HEK293 (cell line): ENCODE data around the gene PNPLA5.

Source experiments
- CTCF ChIP-seq: fragments of 450-650 bp; formaldehyde crosslinking; IDR thresholded peaks from 2 replicates; pipeline ENCODE4 v1.5.1; 2016; ENCODE audit warnings: missing biosample characterization, missing genetic modification characterization
- KLF16 ChIP-seq: fragments of 450-650 bp; formaldehyde crosslinking; IDR thresholded peaks from 2 replicates; pipeline ENCODE4 v1.5.1; 2017; ENCODE audit warnings: missing biosample characterization, missing genetic modification characterization
- TCF7L2 ChIP-seq: IDR thresholded peaks from 2 replicates; pipeline ENCODE4 v1.6.1; 2011; ENCODE audit warnings: low read depth, mild to moderate bottlenecking, inconsistent platforms, low read length, moderate library complexity, borderline replicate concordance
- ZIC2 ChIP-seq: fragments of 450-650 bp; formaldehyde crosslinking; IDR thresholded peaks from 2 replicates; pipeline ENCODE4 v1.5.1; 2016; ENCODE audit warnings: missing biosample characterization, missing genetic modification characterization
- ZNF114 ChIP-seq: fragments of 450-650 bp; formaldehyde crosslinking; IDR thresholded peaks from 2 replicates; pipeline ENCODE4 v1.5.0; 2017; ENCODE audit warnings: missing biosample characterization, missing genetic modification characterization
- ZNF140 ChIP-seq: fragments of 450-650 bp; formaldehyde crosslinking; IDR thresholded peaks from 2 replicates; pipeline ENCODE4 v1.5.1; 2016; ENCODE audit warnings: missing biosample characterization, missing genetic modification characterization
- ZNF510 ChIP-seq: fragments of 450-650 bp; formaldehyde crosslinking; IDR thresholded peaks from 2 replicates; pipeline ENCODE4 v1.5.1; 2018; ENCODE audit warnings: mild to moderate bottlenecking, missing genetic modification characterization, missing biosample characterization; ENCODE audit not compliant: insufficient replicate concordance
- ZNF585B ChIP-seq: fragments of 450-650 bp; formaldehyde crosslinking; IDR thresholded peaks from 2 replicates; pipeline ENCODE4 v1.5.1; 2016; ENCODE audit warnings: missing biosample characterization, missing genetic modification characterization
- ZNF701 ChIP-seq: fragments of 450-650 bp; formaldehyde crosslinking; IDR thresholded peaks from 2 replicates; pipeline ENCODE4 v1.5.1; 2016; ENCODE audit warnings: missing biosample characterization, missing genetic modification characterization
- ZNF707 ChIP-seq: fragments of 450-650 bp; formaldehyde crosslinking; IDR thresholded peaks from 2 replicates; pipeline ENCODE4 v1.5.1; 2016; ENCODE audit warnings: missing biosample characterization, missing genetic modification characterization

- TF ChIP-seq ZNF585B (tag by site-specific recombination) (no peak), ZNF114 (tag by site-specific recombination) (no peak), ZNF140 (no peak), ZIC2 (tag by site-specific recombination) (no peak), CTCF (tag by site-specific recombination) (no peak), ZNF701 (tag by site-specific recombination) (no peak), ZNF510 (no peak), ZNF707 (tag by site-specific recombination) (no peak), TCF7L2 (no peak), KLF16 (tag by site-specific recombination) (no peak)
These were observed 6.0 kb downstream of the PNPLA5 start for GRCh38 chr22:43885786-43886185.
